ENCODE results near the gene SETD5. TPM values are rescaled to one million over a fixed set of nuclear protein-coding genes. Genes with fewer than 3 reads are reported as not detected.

Gene SETD5
- total RNA-seq, 1 experiment from 2014 or later, result 279 TPM

DNA sequence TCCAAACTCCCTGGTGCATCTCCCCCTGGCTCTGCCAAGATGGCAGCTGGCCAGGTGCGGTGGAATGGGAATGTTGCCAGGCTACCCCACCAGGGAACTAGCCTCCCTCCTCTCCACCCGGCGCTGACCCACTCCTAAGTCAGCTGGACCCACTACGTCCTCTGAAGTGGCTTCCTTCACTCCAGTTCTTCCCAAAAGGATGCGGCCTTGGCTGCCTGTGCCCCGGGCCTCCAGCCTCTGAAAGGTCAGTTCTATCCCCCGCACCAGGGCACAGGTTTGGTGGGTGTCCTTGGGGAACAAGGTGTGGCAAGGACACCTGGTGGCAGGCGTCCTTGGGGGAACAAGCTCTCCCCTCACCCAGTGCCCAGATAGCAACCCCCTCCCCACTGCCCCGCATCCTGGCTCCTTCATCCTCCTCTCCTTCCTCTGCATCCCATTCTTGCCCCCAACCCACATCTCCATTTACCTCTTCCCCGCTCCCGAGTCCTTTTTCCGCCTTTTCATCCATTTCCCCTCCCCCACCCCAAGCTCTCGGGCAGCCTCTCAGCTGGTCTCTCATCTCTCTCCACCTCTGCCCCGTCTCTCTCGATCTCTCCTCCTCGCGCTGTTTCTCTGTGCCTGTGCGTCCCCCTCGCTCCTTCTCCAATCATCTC lies 102.2 kb downstream of the SETD5 start:
- ATAC-seq (peak; percentile 11), DNase-seq (ENCODE audit: low spot score) (no peak)
- Mint-ChIP-seq H3K4me1 (peaks cover 11% of the 10 kb centered on the region), H3K27me3 (ENCODE audit: low read depth) (peaks cover 58% of the 10 kb centered on the region), H3K27ac (no peak overlapping the region), H3K4me3 (peak overlapping the region; percentile 86), H3K9me3 (no peaks in the 10 kb centered on the region), H3K36me3 (no peaks in the 10 kb centered on the region)
- ChIA-PET CTCF (interaction anchor here (0.6 to 7.4 kb wide), 6 partner anchors 80 to 231 kb away, joined by 3 to 162 read pairs (median 6); partner anchors contain the start of gene BRPF1), POLR2A (interaction anchor here (0.6 to 1.0 kb wide), 2 partner anchors 49 to 64 kb away, joined by 3 read pairs; no protein-coding TSS in a partner anchor)
- TF ChIP-seq, protein P1, sequence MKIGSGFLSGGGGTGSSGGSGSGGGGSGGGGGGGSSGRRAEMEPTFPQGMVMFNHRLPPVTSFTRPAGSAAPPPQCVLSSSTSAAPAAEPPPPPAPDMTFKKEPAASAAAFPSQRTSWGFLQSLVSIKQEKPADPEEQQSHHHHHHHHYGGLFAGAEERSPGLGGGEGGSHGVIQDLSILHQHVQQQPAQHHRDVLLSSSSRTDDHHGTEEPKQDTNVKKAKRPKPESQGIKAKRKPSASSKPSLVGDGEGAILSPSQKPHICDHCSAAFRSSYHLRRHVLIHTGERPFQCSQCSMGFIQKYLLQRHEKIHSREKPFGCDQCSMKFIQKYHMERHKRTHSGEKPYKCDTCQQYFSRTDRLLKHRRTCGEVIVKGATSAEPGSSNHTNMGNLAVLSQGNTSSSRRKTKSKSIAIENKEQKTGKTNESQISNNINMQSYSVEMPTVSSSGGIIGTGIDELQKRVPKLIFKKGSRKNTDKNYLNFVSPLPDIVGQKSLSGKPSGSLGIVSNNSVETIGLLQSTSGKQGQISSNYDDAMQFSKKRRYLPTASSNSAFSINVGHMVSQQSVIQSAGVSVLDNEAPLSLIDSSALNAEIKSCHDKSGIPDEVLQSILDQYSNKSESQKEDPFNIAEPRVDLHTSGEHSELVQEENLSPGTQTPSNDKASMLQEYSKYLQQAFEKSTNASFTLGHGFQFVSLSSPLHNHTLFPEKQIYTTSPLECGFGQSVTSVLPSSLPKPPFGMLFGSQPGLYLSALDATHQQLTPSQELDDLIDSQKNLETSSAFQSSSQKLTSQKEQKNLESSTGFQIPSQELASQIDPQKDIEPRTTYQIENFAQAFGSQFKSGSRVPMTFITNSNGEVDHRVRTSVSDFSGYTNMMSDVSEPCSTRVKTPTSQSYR (CRISPR knock-in tag; IDR thresholded peaks at IDR 0.05), result peak; percentile 25; the same call in 1 of the 2 replicates
- TF ChIP-seq HMGA2 (CRISPR knock-in tag; IDR thresholded peaks at IDR 0.05) (no peak), PRDM15 (CRISPR knock-in tag; IDR thresholded peaks at IDR 0.05) (peak; percentile 91)

DNA sequence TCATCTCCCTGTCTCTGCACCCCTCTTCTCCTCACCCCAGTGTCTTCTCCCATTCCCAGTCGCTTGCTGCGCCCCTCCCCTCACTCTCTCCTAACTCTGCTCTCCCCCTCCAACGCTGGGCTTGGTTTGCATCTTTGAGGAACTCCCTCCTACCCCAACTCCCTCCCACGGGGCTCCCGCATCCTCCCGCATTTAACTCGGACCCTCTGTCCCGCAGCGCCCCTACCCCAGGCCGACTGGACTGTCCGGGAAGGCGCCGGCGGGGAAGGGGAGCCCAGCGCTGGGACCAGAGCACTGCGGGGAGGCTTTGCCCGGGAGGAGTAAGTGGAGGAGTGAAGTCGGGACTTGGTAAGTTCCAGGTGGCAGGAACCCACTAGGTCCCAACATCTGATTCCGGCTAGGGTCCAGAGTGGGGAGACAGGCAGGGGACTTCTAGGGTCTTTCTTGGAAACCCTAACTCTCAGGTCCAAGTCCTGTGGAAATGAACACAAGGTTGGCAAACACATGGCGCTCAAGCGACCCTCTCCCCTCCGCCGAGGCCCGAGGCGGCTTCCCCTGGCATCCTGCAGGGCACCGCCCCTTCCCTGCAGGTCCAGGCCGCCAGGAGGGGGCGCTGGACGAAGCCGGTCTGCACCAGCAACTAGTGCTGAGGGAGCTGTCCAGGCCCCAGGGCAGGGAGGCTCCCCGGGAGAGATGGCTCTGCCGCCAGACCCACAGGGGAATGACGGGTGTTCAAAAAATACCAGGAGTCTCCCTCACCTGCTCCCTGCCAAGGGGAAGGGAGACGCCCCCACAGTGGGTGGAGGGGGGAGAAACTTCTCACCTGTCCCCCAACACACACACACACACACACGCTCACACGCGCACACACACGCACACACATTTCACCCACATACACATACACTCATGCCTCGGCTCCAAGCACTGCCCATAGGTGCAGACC lies 103.0 kb downstream of the SETD5 start:
- ChIA-PET CTCF (interaction anchor here (0.5 to 7.4 kb wide), 46 partner anchors 8 to 317 kb away, joined by 3 to 162 read pairs (median 4); partner anchors contain the start of genes ARPC4, BRPF1, MTMR14 and OGG1), POLR2A (interaction anchor here (0.6 to 1.0 kb wide), 4 partner anchors 48 to 163 kb away, joined by 3 to 5 read pairs (median 3); partner anchors contain the start of gene LHFPL4)
- Mint-ChIP-seq H3K9me3 (no peaks in the 10 kb centered on the region), H3K27ac (no peak overlapping the region), H3K4me1 (peaks cover 11% of the 10 kb centered on the region), H3K36me3 (0 out of 2 replicates have a peak, but pooled peaks cover 2% of the 10 kb centered on the region), H3K27me3 (ENCODE audit: low read depth) (peaks cover 54% of the 10 kb centered on the region), H3K4me3 (peak overlapping the region; percentile 86)
- peak; percentile 88 for ATAC-seq
- DNase-seq (ENCODE audit: low spot score), result peak; percentile 96
- TF ChIP-seq ETV6 (CRISPR knock-in tag; IDR thresholded peaks at IDR 0.05), result peak; percentile 77
- TF ChIP-seq, protein P2, sequence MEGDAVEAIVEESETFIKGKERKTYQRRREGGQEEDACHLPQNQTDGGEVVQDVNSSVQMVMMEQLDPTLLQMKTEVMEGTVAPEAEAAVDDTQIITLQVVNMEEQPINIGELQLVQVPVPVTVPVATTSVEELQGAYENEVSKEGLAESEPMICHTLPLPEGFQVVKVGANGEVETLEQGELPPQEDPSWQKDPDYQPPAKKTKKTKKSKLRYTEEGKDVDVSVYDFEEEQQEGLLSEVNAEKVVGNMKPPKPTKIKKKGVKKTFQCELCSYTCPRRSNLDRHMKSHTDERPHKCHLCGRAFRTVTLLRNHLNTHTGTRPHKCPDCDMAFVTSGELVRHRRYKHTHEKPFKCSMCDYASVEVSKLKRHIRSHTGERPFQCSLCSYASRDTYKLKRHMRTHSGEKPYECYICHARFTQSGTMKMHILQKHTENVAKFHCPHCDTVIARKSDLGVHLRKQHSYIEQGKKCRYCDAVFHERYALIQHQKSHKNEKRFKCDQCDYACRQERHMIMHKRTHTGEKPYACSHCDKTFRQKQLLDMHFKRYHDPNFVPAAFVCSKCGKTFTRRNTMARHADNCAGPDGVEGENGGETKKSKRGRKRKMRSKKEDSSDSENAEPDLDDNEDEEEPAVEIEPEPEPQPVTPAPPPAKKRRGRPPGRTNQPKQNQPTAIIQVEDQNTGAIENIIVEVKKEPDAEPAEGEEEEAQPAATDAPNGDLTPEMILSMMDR (IDR thresholded peaks at IDR 0.05), result peak; percentile 91
- TF ChIP-seq, protein P3, sequence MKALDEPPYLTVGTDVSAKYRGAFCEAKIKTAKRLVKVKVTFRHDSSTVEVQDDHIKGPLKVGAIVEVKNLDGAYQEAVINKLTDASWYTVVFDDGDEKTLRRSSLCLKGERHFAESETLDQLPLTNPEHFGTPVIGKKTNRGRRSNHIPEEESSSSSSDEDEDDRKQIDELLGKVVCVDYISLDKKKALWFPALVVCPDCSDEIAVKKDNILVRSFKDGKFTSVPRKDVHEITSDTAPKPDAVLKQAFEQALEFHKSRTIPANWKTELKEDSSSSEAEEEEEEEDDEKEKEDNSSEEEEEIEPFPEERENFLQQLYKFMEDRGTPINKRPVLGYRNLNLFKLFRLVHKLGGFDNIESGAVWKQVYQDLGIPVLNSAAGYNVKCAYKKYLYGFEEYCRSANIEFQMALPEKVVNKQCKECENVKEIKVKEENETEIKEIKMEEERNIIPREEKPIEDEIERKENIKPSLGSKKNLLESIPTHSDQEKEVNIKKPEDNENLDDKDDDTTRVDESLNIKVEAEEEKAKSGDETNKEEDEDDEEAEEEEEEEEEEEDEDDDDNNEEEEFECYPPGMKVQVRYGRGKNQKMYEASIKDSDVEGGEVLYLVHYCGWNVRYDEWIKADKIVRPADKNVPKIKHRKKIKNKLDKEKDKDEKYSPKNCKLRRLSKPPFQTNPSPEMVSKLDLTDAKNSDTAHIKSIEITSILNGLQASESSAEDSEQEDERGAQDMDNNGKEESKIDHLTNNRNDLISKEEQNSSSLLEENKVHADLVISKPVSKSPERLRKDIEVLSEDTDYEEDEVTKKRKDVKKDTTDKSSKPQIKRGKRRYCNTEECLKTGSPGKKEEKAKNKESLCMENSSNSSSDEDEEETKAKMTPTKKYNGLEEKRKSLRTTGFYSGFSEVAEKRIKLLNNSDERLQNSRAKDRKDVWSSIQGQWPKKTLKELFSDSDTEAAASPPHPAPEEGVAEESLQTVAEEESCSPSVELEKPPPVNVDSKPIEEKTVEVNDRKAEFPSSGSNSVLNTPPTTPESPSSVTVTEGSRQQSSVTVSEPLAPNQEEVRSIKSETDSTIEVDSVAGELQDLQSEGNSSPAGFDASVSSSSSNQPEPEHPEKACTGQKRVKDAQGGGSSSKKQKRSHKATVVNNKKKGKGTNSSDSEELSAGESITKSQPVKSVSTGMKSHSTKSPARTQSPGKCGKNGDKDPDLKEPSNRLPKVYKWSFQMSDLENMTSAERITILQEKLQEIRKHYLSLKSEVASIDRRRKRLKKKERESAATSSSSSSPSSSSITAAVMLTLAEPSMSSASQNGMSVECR (CRISPR knock-in tag; IDR thresholded peaks at IDR 0.05; ENCODE audit: borderline replicate concordance), result 0 out of 2 replicates have a peak, but pooled peaks have one; percentile 53
- no peak for TF ChIP-seq ZSCAN18 (CRISPR knock-in tag; IDR thresholded peaks at IDR 0.05)
- TF ChIP-seq, protein P4, sequence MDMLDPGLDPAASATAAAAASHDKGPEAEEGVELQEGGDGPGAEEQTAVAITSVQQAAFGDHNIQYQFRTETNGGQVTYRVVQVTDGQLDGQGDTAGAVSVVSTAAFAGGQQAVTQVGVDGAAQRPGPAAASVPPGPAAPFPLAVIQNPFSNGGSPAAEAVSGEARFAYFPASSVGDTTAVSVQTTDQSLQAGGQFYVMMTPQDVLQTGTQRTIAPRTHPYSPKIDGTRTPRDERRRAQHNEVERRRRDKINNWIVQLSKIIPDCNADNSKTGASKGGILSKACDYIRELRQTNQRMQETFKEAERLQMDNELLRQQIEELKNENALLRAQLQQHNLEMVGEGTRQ (CRISPR knock-in tag; IDR thresholded peaks at IDR 0.05), result no peak
- TF ChIP-seq ATF3 (CRISPR knock-in tag; conservative IDR thresholded peaks at IDR 0.05), result no peak
- TF ChIP-seq, protein P5, sequence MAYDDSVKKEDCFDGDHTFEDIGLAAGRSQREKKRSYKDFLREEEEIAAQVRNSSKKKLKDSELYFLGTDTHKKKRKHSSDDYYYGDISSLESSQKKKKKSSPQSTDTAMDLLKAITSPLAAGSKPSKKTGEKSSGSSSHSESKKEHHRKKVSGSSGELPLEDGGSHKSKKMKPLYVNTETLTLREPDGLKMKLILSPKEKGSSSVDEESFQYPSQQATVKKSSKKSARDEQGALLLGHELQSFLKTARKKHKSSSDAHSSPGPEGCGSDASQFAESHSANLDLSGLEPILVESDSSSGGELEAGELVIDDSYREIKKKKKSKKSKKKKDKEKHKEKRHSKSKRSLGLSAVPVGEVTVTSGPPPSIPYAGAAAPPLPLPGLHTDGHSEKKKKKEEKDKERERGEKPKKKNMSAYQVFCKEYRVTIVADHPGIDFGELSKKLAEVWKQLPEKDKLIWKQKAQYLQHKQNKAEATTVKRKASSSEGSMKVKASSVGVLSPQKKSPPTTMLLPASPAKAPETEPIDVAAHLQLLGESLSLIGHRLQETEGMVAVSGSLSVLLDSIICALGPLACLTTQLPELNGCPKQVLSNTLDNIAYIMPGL (CRISPR knock-in tag; IDR thresholded peaks at IDR 0.05), result peak; percentile 75
- TF ChIP-seq NR2C2 (CRISPR knock-in tag; IDR thresholded peaks at IDR 0.05), result no peak
- TF ChIP-seq ZNF671 (CRISPR knock-in tag; IDR thresholded peaks at IDR 0.05), result no peak
